Activated CD4-positive, alpha-beta memory T cell treated with anti-CD3 and anti-CD28 coated beads for 36 hours (primary cell): ENCODE data around the gene KCNJ18. TPM values are rescaled to one million over a fixed set of nuclear protein-coding genes. Genes with fewer than 3 reads are reported as not detected.
"Not testable (repeated sequence)": the region's sequence is repeated elsewhere in the genome, so short reads cannot be mapped to it uniquely, and the experiment has no call there.

ENCODE experiments used
- CTCF ChIA-PET: fragments of 350-600 bp; sonication (Branson Sonifier 250); formaldehyde crosslinking; loops from one replicate; lab custom pipeline; 2021; ENCODE audit warnings: antibody characterized with exemption, inconsistent platforms; lab: Charles Lee
- POLR2A ChIA-PET: fragments of 350-600 bp; sonication (Branson Sonifier 250); formaldehyde crosslinking; loops from one replicate; lab custom pipeline; 2021; ENCODE audit warnings: antibody characterized with exemption; lab: Charles Lee
- DNase-seq: peaks from one replicate; pipeline ENCODE4 v3.0.0-alpha.2; 2020
- H3K27ac Mint-ChIP-seq: one replicate; pipeline ENCODE4 v1.8.0; 2021; ENCODE audit warnings: mixed read lengths
- H3K27me3 Mint-ChIP-seq: one replicate; pipeline ENCODE4 v1.8.0; 2021; ENCODE audit warnings: mixed read lengths
- H3K36me3 Mint-ChIP-seq: one replicate; pipeline ENCODE4 v1.8.0; 2021; ENCODE audit warnings: mixed read lengths
- H3K4me1 Mint-ChIP-seq: one replicate; pipeline ENCODE4 v1.8.0; 2021; ENCODE audit warnings: low read depth, mixed read lengths
- H3K4me3 Mint-ChIP-seq: one replicate; pipeline ENCODE4 v1.8.0; 2021; ENCODE audit warnings: mild to moderate bottlenecking, mixed read lengths
- H3K9me3 Mint-ChIP-seq: one replicate; pipeline ENCODE4 v1.8.0; 2021; ENCODE audit warnings: mixed read lengths
- intact Hi-C: fragments of 100-400 bp; cut with micrococcal nuclease; formaldehyde crosslinking; loops from one replicate; pipeline ENCODE4 v1.15.1; 2023
- total RNA-seq, 2 experiments: library from RNA; stranded (reverse); gene quantifications; one replicate each; pipeline ENCODE4 v1.2.3, GENCODE V29; 2021

The KCNJ18 gene
- total RNA-seq, 2 experiments from 2014 or later: not detected

DNA sequence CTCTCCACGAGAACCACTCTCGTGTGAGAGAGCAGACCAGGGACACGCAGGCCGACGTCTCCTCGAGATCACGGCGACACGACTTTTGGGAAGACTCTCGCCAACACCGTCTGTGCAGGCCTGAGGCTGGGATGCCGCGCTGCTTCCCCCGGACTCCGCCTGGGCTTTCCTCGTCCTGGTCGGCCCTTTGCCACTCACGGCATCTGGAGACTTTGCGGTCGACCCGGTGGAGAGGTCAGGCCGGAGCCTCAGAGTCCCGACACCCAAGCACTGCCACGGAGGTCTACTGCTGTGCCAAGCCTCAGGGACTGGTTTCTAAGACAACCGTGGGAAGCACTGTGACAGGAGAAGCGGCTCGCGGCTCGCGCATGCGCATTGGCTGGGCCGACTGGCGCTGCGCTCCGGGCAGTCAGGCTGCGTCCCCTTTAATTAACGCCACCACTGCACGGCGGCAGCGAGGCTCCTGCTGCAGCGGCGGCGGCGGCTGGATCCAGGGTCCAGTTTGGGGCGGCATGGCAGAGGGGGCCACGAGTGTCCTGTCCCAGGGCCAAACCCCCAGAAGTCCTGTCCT lies 9.1 kb upstream of the KCNJ18 start:
- CTCF ChIA-PET, H3K4me3 Mint-ChIP-seq, H3K36me3 Mint-ChIP-seq, intact Hi-C loops, H3K4me1 Mint-ChIP-seq, H3K9me3 Mint-ChIP-seq, DNase-seq, POLR2A ChIA-PET, H3K27me3 Mint-ChIP-seq, H3K27ac Mint-ChIP-seq: not testable (repeated sequence)

DNA sequence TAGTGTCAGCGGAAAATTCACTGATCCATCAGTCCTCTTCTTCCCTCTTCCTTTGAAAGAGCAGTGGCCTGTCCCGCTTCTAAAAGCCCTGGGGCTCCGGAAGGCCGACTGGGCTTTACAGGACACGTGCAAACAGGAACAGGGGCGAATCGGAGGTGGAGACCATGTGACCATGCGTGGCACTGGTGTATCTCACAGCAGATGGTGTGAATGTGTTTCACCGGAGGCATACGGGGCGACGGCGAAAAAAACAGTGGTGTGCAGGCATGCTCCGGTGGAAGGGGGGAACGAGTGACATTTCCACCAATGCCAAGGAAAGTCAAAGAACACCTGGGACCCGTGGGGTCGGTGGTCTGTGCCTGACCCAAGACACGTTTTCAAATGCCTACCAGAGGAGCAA lies 8.4 kb upstream of the KCNJ18 start:
- H3K27ac Mint-ChIP-seq, H3K27me3 Mint-ChIP-seq, H3K4me1 Mint-ChIP-seq, H3K36me3 Mint-ChIP-seq, intact Hi-C loops, H3K4me3 Mint-ChIP-seq, DNase-seq, H3K9me3 Mint-ChIP-seq, POLR2A ChIA-PET, CTCF ChIA-PET: not testable (repeated sequence)

DNA sequence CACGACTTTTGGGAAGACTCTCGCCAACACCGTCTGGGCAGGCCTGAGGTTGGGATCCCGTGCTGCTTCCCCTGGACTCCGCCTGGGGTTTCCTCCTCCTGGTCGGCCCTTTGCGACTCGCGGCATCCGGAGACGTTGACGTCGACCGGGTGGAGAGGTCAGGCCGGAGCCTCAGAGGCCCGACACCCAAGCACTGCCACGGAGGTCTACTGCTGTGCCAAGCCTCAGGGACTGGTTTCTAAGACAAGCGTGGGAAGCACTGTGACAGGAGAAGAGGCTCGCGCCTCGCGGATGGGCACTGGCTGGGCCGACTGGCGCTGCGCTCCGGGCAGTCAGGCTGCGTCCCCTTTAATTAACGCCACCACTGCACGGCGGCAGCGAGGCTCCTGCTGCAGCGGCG lies 7.9 kb upstream of the KCNJ18 start:
- not testable (repeated sequence) for H3K27ac Mint-ChIP-seq, DNase-seq

DNA sequence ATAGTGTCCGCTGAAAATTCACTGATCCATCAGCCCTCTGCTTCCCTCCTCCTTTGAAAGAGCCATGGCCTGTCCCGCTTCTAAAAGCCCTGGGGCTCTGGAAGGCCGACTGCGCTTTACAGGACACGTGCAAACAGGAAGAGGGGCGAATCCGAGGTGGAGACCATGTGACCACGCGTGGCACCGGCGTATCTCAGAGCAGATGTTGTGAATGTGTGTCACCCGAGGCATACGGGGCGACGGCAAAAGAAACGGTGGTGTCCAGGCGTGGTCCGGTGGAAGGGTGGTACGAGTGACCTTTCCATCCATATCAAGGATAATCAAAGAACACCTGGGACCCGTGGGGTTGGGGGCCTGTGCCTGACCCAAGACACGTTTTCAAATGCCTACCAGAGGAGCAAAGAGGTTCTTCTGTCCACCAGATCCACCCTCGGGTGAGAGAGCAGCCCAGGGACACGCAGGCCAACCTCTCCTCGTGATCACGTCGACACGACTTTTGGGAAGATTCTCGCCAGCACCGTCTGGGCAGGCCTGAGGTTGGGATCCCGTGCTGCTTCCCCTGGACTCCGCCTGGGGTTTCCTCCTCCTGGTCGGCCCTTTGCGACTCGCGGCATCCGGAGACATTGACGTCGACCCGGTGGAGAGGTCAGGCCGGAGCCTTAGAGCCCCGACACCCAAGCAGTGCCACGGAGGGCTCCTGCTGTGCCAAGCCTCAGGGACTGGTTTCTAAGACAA lies 7.1 kb upstream of the KCNJ18 start:
- H3K9me3 Mint-ChIP-seq, DNase-seq, POLR2A ChIA-PET, H3K36me3 Mint-ChIP-seq, H3K27me3 Mint-ChIP-seq, H3K4me3 Mint-ChIP-seq, H3K27ac Mint-ChIP-seq, H3K4me1 Mint-ChIP-seq, CTCF ChIA-PET: not testable (repeated sequence)
- intact Hi-C loops: loop anchor here (5.0 kb wide), 1 partner anchor 283 kb away; no protein-coding TSS in a partner anchor

More for the DNA sequence above, 7.9 kb upstream of the KCNJ18 start:
- POLR2A ChIA-PET, H3K9me3 Mint-ChIP-seq, H3K4me1 Mint-ChIP-seq, CTCF ChIA-PET, intact Hi-C loops, H3K27me3 Mint-ChIP-seq, H3K4me3 Mint-ChIP-seq, H3K36me3 Mint-ChIP-seq: not testable (repeated sequence)

DNA sequence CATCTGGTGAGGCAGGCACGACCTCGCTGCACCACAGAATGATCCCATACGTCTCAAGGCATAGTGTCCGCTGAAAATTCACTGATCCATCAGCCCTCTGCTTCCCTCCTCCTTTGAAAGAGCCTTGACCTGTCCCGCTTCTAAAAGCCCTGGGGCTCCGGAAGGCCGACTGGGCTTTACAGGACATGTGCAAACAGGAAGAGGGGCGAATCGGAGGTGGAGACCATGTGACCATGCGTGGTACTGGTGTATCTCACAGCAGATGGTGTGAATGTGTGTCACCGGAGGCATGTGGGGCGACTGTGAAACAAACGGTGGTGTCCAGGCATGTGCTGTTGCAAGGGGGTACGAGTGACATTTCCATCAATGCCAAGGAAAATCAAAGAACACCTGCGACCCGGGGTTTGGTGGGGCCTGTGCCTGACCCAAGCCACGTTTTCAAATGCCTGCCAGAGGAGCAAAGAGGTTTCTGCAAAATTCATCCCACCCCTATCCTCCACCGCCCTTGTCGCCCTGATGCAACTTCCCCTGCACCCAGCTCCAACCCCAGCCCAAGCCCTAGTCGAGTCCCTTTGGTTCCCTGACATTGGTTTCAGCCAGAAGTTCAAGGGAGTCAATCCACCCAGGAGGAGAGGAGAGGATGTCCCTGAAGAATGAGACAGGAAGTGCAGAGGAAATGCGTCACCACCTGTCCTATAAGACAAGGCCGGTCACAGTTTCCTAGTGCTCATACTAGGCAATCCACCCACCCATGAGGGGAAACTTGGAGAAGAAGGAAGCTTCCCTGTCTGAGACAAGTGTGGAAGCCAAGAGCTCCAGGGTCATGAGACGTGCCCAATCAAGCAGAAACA lies 5.9 kb upstream of the KCNJ18 start:
- DNase-seq: no peak
- Mint-ChIP-seq H3K27me3 (no peaks in the 10 kb centered on the region), H3K36me3 (no peaks in the 10 kb centered on the region), H3K4me1 (no peaks in the 10 kb centered on the region), H3K4me3 (no peak overlapping the region), H3K27ac (no peak overlapping the region), H3K9me3 (peaks cover 3% of the 10 kb centered on the region)
- intact Hi-C loops: loop anchor here (5.0 kb wide), 1 partner anchor 284 kb away; no protein-coding TSS in a partner anchor
- ChIA-PET POLR2A (no interaction called here), CTCF (no interaction called here)

DNA sequence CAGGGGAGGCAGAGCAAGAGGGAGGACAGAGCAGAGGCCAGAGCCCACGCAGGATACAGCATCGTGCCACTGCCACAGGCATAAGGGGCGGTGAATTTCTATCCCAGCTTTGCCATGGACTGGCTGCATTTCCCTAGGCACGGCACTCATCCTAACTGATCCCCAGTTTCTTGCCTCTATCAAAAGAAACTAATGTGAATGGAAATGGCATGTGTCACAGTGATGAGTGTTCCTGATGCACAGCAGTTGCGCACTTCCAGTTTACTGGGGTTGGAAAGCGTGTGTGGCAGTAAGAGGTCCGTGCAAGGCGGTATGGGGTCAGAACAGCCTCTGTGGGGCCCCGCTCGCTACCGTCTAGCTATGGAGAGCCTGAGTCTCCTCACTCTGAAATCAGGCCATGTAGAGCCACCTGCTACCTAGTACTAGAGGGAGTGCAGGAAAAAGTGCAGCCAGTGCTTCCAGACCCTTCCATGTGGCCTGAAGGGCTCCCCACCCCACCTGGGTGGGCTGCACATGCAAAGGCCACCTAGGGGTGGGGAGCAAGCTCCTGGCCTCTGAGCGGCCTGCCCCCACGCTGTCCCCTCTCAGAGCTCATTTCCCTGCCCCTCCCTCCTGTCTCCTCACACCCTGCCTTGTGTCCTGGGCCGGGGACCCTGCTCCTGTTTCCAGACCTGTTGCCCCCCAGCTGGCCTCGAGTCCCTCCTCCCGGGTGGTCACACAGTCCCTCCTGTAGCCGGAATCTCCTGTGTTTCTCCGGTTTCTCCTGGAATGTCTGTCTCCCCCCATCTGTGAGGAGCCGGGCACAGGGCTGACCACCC lies 5.0 kb upstream of the KCNJ18 start:
- Mint-ChIP-seq H3K4me1 (no peaks in the 10 kb centered on the region), H3K9me3 (peaks cover 3% of the 10 kb centered on the region), H3K4me3 (no peak overlapping the region), H3K36me3 (no peaks in the 10 kb centered on the region), H3K27ac (no peak overlapping the region), H3K27me3 (no peaks in the 10 kb centered on the region)
- POLR2A ChIA-PET: no interaction called here
- intact Hi-C loops: loop anchor here (5.0 kb wide), 1 partner anchor 285 kb away; no protein-coding TSS in a partner anchor
- CTCF ChIA-PET: no interaction called here
- DNase-seq: no peak

DNA sequence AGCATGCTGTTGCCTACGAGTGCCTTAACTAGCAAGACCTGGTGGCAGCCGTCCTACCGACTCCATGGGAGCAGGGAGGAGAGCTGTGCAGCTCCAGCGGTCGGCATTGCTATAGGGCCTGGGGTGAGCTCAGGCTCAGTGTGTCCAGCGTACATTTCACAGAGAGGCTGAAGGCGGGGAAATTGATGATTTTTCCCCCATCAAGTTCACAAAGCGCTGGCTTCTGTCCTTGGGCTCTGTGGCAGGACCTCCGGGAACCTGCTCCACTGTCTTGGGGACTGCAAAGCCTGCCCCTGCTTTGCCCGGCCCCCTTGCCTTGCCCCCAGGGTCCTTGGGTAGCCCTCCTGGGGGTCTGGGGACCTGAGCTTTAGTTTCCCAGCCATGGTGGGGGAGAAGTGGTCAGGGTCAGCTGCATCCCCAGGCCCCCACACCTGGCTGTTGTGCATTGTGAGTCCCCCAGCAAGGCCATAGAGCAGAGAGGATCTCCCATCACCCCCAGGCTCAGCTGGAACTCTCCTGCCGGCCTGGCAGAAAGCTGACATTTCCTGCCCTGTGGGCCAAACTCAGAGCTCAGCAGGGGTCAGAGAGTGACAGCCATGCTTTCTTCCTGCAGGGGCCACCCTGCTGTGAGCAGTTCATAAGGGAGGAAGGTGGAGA lies 3.9 kb upstream of the KCNJ18 start:
- H3K36me3 Mint-ChIP-seq: no peaks in the 10 kb centered on the region
- H3K27me3 Mint-ChIP-seq: no peaks in the 10 kb centered on the region
- ChIA-PET CTCF (no interaction called here), POLR2A (no interaction called here)
- no peak overlapping the region for H3K4me3 Mint-ChIP-seq
- no peak overlapping the region for H3K27ac Mint-ChIP-seq
- intact Hi-C loops: loop anchor here (5.0 kb wide), 1 partner anchor 286 kb away; no protein-coding TSS in a partner anchor
- H3K9me3 Mint-ChIP-seq: peaks cover 3% of the 10 kb centered on the region
- H3K4me1 Mint-ChIP-seq: no peaks in the 10 kb centered on the region
- no peak for DNase-seq

DNA sequence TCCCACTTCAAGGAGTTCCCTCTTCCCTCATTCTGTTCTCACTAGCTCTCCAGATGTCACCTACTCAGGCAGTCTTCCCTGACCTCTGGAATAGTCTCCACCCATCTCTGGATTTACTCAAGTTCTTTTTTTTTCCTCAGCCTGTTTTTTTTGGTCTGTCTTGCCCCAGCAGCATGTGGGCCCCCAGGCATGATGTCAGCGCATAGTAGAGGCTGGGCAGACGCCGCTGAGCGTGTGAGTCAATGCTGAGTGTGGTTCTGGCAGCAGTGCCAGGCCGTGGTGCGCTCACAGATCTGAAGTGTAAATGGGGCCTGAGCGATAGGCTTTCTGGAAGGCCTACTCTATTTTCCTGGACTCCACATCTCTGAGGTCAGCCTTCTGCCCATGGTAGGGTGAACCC lies 2.7 kb upstream of the KCNJ18 start:
- POLR2A ChIA-PET: no interaction called here
- no peaks in the 10 kb centered on the region for H3K4me1 Mint-ChIP-seq
- DNase-seq: no peak
- no peak overlapping the region for H3K4me3 Mint-ChIP-seq
- no peaks in the 10 kb centered on the region for H3K36me3 Mint-ChIP-seq
- H3K27me3 Mint-ChIP-seq: no peaks in the 10 kb centered on the region
- H3K9me3 Mint-ChIP-seq: peaks cover 3% of the 10 kb centered on the region
- CTCF ChIA-PET: no interaction called here
- no peak overlapping the region for H3K27ac Mint-ChIP-seq
- intact Hi-C loops: loop anchor here (5.0 kb wide), 1 partner anchor 287 kb away; no protein-coding TSS in a partner anchor

DNA sequence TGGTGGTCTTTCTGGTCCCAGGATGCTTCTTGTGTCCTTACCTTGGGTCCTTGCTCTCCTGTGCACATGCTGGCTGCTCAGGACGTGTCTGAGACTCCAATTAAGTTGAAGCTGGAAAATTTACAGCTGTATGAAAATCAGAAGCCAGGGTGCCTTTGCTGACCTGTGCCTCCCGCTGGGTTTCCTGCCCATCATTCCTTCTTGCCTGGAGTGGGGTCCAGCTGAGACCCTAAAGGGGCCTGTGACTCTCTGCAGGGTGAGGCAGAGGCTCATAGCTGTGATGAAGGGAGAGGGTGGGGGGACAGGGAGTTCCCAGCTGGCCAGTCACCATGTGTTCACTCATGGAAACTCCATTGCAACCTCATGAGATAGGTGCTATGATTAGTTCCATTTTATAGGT lies 1.5 kb upstream of the KCNJ18 start:
- CTCF ChIA-PET, H3K4me1 Mint-ChIP-seq, intact Hi-C loops, DNase-seq, H3K9me3 Mint-ChIP-seq, POLR2A ChIA-PET, H3K4me3 Mint-ChIP-seq, H3K27ac Mint-ChIP-seq, H3K36me3 Mint-ChIP-seq, H3K27me3 Mint-ChIP-seq: not testable (repeated sequence)

DNA sequence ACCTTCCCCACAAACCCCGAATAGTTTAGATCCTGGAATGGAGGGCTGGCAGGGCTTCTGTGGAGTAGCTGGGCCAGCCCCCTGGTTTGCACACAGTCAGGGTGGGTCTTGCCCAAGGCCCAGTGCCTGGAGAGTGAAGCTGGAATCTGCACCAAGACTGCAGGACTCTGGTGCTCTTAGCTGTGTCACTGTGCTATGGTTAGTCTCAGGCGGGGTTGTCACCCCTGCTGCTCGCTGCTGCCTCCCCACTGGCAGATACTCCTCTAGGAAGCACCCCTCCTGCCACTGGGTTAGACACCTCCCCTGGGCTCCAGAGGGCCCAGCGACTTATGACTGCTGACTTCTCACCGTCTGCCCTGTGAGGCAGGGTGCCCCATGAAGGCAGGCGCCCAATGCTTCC lies 842 bp upstream of the KCNJ18 start:
- intact Hi-C loops, H3K9me3 Mint-ChIP-seq, H3K27ac Mint-ChIP-seq, H3K36me3 Mint-ChIP-seq, H3K4me3 Mint-ChIP-seq, H3K27me3 Mint-ChIP-seq, CTCF ChIA-PET, POLR2A ChIA-PET, DNase-seq, H3K4me1 Mint-ChIP-seq: not testable (repeated sequence)

DNA sequence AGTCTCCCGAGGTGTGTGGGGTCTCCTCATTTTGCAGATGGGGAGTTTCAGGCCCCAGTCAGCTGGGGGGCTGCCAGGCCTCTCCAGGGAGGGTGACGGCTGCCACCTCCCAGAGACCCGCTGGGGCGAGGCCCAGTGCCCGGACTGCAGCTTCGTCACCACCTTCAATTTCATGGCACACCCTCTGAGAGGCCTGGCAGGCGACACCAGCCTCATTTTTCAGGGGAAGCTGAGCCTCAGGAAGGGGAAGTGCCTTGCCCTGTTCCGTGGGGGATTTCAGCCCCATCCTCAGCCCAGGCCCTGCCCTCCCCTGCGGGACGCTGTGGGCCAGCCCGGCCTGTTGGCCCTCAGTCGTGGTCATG lies 362 bp downstream of the KCNJ18 start:
- DNase-seq, H3K36me3 Mint-ChIP-seq, H3K27ac Mint-ChIP-seq, H3K4me1 Mint-ChIP-seq, intact Hi-C loops, CTCF ChIA-PET, POLR2A ChIA-PET, H3K4me3 Mint-ChIP-seq, H3K9me3 Mint-ChIP-seq, H3K27me3 Mint-ChIP-seq: not testable (repeated sequence)
